ENCODE results near the gene PKLR. TPM values are rescaled to one million over a fixed set of nuclear protein-coding genes. Genes with fewer than 3 reads are reported as not detected.

Gene PKLR
- total and polyA plus RNA-seq, 2 of the 4 experiments (the other 2 are of a cell fraction), result 0.03 TPM; not detected in 1

GRCh38 chr1:155269381-155269780, 31.9 kb downstream of the PKLR start:
- no peak overlapping the region for H2BK20ac ChIP-seq (ENCODE audit: low read depth, low read length)
- DNase-seq (no peak), ATAC-seq (ENCODE audit: low read depth) (no peak)
- CTCF ChIA-PET, result no interaction called here
- H3K18ac ChIP-seq (ENCODE audit: low read depth, low read length), result no peak overlapping the region
- H3K27me3 ChIP-seq (ENCODE audit: control insufficient read depth, insufficient read depth, low read length), result no peaks in the 10 kb centered on the region
- no peak overlapping the region for H3K4ac ChIP-seq (ENCODE audit: low read depth, low read length)
- no peak overlapping the region for H2AFZ ChIP-seq (replicated peaks; ENCODE audit: low read length, poor library complexity)
- H2AK5ac ChIP-seq (ENCODE audit: low read depth, low read length), result no peak overlapping the region
- in situ Hi-C loops (cut with MboI; ENCODE audit: low sequenced_read_pairs) (no loop called here), intact Hi-C loops (cut with micrococcal nuclease) (no loop called here), dilution Hi-C loops (cut with HindIII; ENCODE audit: low sequenced_read_pairs, unreplicated experiment) (no loop called here)
- H3K27ac ChIP-seq (ENCODE audit: insufficient read depth, low read length), result no peak overlapping the region
- H2BK5ac ChIP-seq (ENCODE audit: low read depth, low read length, poor library complexity, severe bottlenecking), result no peak overlapping the region
- H3K23ac ChIP-seq (ENCODE audit: low read depth, low read length), result no peak overlapping the region
- H3K36me3 ChIP-seq (ENCODE audit: control insufficient read depth, insufficient read depth, low read length), result peaks cover 44% of the 10 kb centered on the region
- H3K9me3 ChIP-seq (ENCODE audit: control insufficient read depth, insufficient read depth, low read length), result no peaks in the 10 kb centered on the region
- WGBS, 2 experiments (ENCODE audit: extremely low coverage in 2 of 2, insufficient read length in 1 of 2), result 93% methylated on average over 9 of the region's 21 CpGs; no CpG with 5 or more reads in 1 of the 2 experiments
- POLR2A ChIA-PET (ENCODE audit: unreplicated experiment), result no interaction called here
- H2BK15ac ChIP-seq (ENCODE audit: low read depth, low read length), result no peak overlapping the region
- no peak overlapping the region for H2AK9ac ChIP-seq (replicated peaks; ENCODE audit: low read depth, low read length, poor library complexity)
- TF ChIP-seq BHLHE40 (IDR thresholded peaks at IDR 0.05; ENCODE audit: low read depth, low read length) (no peak), CHD1 (IDR thresholded peaks at IDR 0.05; ENCODE audit: low read depth, low read length) (no peak), SMC3 (IDR thresholded peaks at IDR 0.05; ENCODE audit: low read depth, low read length) (no peak)
- no peak overlapping the region for H2BK120ac ChIP-seq (ENCODE audit: low read depth, low read length)
- BruUV-seq (replicated peaks), result no TSS peak
- peaks cover 28 to 58% of the 10 kb centered on the region in 2 experiments for H3K79me1 ChIP-seq (ENCODE audit: low read depth in 1 of 2, low read length in 2 of 2)
- H3K4me3 ChIP-seq (ENCODE audit: insufficient read depth, low read depth, low read length), result no peak overlapping the region
- H3K9ac ChIP-seq (ENCODE audit: low read depth, low read length), result no peak overlapping the region
- H4K91ac ChIP-seq (ENCODE audit: insufficient read depth, low read depth, low read length), result no peak overlapping the region
- no peak overlapping the region for H3K56ac ChIP-seq (ENCODE audit: extremely low read depth, insufficient read depth, low read length)
- no peaks in the 10 kb centered on the region; the same call in 1 of the 2 replicates for H3K4me1 ChIP-seq (ENCODE audit: control insufficient read depth, insufficient read depth, low read length)
- H4K8ac ChIP-seq (ENCODE audit: low read depth in 2 of 2, low read length in 2 of 2), result no peak overlapping the region
- H3K14ac ChIP-seq (replicated peaks; ENCODE audit: low read depth, low read length), result no peak overlapping the region
- no peak overlapping the region for H4K5ac ChIP-seq (ENCODE audit: low read depth, low read length)
- H3K4me2 ChIP-seq (ENCODE audit: low read depth, low read length), result no peak overlapping the region
- H4K20me1 ChIP-seq (ENCODE audit: insufficient read depth, low read length), result peaks cover 14% of the 10 kb centered on the region; the same call in 1 of the 2 replicates
- H3K9me1 ChIP-seq (ENCODE audit: insufficient read depth, low read length), result peaks cover 8% of the 10 kb centered on the region
